C4-2B (cell line): ENCODE measurements around the gene TOP1.
A peak's percentile ranks its signal among the peaks of the same experiment; 100 is the strongest.
"Not testable (repeated sequence)": the region's sequence is repeated elsewhere in the genome, so short reads cannot be mapped to it uniquely, and the experiment has no call there.

Source experiments
- H3K27ac ChIP-seq: fragments of 450-650 bp; 2 replicates; pipeline ENCODE4 v1.5.1; 2017
- CTCF ChIP-seq: fragments of 450-650 bp; conservative IDR thresholded peaks from 2 replicates; pipeline ENCODE4 v1.5.1; 2017; ENCODE audit warnings: mild to moderate bottlenecking
- ZFX ChIP-seq: fragments of 450-650 bp; IDR thresholded peaks from 2 replicates; pipeline ENCODE4 v1.6.1; 2017

The TOP1 gene

DNA sequence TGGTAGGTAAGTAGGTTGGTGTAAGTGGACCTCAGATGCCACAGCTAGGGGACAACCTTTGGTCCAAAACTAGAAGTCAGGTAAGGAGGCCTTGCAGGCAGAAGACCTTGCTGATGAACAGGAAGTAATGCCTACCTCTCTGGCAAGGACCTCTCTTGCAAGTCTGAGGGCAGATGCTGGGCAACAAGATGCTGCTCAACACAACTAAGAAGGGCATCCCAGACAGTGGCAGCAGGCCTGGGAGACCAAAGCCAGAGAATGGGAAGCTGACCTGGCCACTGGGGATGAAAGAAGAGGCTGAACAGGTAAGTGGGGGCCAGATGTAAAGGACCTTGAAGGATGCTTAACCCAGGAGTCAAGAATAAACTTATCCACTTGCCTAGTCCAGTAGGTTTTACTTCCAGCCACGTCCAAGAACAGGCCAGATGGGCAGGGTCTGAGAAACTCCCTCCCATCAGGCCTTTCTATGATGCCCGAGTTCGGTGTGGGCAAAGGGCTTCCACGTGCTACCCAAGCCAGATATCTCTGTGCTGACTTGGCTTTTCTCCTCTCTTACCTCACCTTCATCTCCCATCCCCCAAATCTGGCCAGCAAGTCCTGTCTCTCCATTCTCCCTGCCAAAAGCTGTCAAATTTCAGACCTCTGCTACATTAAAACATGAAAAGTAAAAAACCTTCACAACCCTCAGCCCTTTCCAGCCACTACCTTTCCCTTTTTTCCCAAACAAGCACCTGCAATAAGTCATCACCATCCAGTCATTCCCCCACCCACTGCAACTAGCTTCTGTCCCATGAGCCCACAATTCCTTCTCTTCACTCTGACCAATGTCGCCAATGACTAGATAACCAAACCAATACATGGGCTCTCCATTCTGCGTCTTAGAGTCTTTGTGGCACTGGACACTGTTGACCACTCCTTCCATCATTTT lies 97.2 kb downstream of the TOP1 start:
- TF ChIP-seq ZFX = no peak
- no peak for TF ChIP-seq CTCF
- H3K27ac ChIP-seq = no peak overlapping the region

- H3K27ac ChIP-seq = no peak overlapping the region
Measured at GRCh38 chr20:41126719-41127118, 98.1 kb downstream of the TOP1 start.

DNA sequence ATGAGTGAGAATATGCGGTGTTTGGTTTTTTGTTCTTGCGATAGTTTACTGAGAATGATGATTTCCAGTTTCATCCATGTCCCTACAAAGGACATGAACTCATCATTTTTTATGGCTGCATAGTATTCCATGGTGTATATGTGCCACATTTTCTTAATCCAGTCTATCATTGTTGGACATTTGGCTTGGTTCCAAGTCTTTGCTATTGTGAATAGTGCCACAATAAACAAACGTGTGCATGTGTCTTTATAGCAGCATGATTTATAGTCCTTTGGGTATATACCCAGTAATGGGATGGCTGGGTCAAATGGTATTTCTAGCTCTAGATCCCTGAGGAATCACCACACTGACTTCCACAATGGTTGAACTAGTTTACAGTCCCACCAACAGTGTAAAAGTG lies 99.7 kb downstream of the TOP1 start:
- not testable (repeated sequence) for H3K27ac ChIP-seq

More at GRCh38 chr20:41126719-41127118, 98.1 kb downstream of the TOP1 start:
- TF ChIP-seq CTCF = no peak
- TF ChIP-seq ZFX = no peak

GRCh38 chr20:41131594-41132387 lies 103.2 kb downstream of the TOP1 start:
- TF ChIP-seq ZFX (no peak), CTCF (no peak)

GRCh38 chr20:41132388-41132775 lies 103.8 kb downstream of the TOP1 start:
- H3K27ac ChIP-seq = not testable (repeated sequence)

More at GRCh38 chr20:41131594-41132387, 103.2 kb downstream of the TOP1 start:
- no peak overlapping the region for H3K27ac ChIP-seq

GRCh38 chr20:41133709-41134361 lies 105.2 kb downstream of the TOP1 start:
- H3K27ac ChIP-seq = peak overlapping the region; percentile 5; the same call in 1 of the 2 replicates
- TF ChIP-seq CTCF (no peak), ZFX (no peak)

DNA sequence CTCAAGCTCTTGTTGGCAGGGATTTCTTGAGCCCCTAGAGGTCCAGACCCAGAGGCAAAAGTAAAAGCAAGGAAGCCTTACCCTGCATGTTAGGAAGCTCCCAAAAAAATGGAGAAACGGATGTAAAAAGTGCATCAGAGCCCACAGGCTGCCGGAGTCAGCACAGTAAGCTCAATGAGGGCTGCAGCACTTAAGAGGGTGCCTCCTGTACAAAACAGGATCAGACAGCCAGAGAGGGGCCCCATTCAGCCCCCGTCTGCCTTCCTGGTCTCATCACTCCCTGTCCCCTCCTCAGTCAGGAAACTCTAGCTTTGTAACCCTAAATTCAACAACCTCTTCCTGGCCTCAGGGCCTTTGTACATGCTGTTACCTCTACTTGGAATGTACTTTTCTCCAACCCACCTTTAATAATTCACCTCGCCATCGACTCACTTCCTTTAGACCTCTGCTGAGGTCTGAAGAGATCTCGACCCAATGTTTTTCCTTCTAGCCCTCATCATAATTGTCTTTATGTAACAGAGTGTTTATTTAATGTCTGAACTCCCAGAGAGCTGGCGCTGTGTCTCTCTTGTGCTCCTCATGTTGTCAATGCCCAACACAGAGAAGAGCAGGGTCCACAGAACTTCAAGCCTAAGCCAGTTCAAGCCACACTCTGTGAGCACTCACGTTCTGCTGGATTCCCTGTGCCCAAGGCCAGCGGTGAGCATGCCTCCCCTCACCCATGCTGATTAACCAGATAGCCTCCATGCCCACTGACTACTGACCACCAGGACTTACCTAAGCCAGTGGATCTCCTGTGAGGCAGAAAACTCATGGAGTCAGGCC lies 106.0 kb downstream of the TOP1 start:
- H3K27ac ChIP-seq = peak overlapping the region; percentile 5
- TF ChIP-seq ZFX = no peak

DNA sequence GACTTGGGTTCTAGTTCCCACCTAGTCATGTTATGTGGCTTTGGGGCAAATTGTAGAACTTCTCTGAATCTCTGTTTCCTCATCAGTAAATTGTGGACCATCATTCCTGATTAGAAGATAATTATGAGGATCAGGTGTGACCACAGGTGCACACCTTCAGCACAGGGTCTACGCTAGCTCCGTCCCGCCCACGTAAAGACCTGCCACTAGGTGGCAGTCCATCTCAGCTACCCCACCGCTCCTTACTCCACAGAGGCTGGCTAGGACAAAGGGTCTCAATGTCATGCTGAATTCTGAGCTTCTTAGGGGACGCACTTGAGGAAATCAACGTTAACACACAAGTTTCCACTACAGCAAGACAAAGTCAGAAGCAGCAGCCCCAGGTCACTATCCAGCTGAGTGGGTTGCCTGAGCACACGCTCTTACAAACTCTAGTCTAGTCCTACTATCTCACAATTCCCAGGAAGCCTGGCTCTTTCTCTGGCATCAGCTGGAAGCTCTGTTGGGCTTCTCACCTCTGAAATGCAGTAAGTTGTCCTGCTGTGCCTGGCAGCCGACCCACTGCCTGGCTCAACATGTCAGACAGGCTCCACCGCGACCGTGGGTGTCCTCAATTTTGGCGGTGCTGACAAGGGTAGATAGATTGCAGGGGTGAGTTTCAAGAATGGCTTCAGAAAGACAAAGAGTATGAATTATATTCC lies 106.7 kb downstream of the TOP1 start:
- no peak for TF ChIP-seq ZFX
- peak; percentile 91 for TF ChIP-seq CTCF
- H3K27ac ChIP-seq = peak overlapping the region; percentile 5; the same call in 1 of the 2 replicates
